Rectal smooth muscle tissue (tissue), 1 donor: ENCODE data around the gene CERS1.

Experiments
- H3K27ac ChIP-seq: one replicate; pipeline ENCODE4 v1.7.0; 2013; ENCODE audit warnings: low read depth, low read length, inconsistent platforms
- H3K27me3 ChIP-seq: one replicate; pipeline ENCODE4 v1.7.0; 2013; ENCODE audit warnings: low read length; ENCODE audit not compliant: control insufficient read depth, insufficient read depth
- H3K36me3 ChIP-seq: one replicate; pipeline ENCODE4 v1.7.0; 2013; ENCODE audit warnings: low read length; ENCODE audit not compliant: control insufficient read depth, insufficient read depth
- H3K4me1 ChIP-seq: one replicate; pipeline ENCODE4 v1.7.0; 2013; ENCODE audit warnings: low read length; ENCODE audit not compliant: control insufficient read depth, insufficient read depth
- H3K4me3 ChIP-seq: one replicate; pipeline ENCODE4 v1.7.0; 2013; ENCODE audit warnings: low read length
- H3K9ac ChIP-seq: one replicate; pipeline ENCODE4 v1.7.0; 2013; ENCODE audit warnings: low read length

The CERS1 gene

GRCh38 chr19:18889949-18890745 is 5.8 kb downstream of the CERS1 start:
- Histone ChIP-seq H3K4me3 (no peak overlapping the region), H3K36me3 (no peaks in the 10 kb centered on the region), H3K27ac (no peak overlapping the region), H3K27me3 (peaks cover 18% of the 10 kb centered on the region), H3K4me1 (peaks cover 2% of the 10 kb centered on the region), H3K9ac (no peak overlapping the region)

GRCh38 chr19:18886972-18887371 is 9.0 kb downstream of the CERS1 start:
- Histone ChIP-seq H3K4me1 (no peaks in the 10 kb centered on the region), H3K27me3 (no peaks in the 10 kb centered on the region), H3K27ac (no peak overlapping the region), H3K36me3 (no peaks in the 10 kb centered on the region), H3K9ac (no peak overlapping the region), H3K4me3 (no peak overlapping the region)

GRCh38 chr19:18883526-18884304 is 12.2 kb downstream of the CERS1 start:
- Histone ChIP-seq H3K36me3 (no peaks in the 10 kb centered on the region), H3K27me3 (no peaks in the 10 kb centered on the region), H3K4me1 (no peaks in the 10 kb centered on the region), H3K27ac (no peak overlapping the region), H3K9ac (no peak overlapping the region), H3K4me3 (no peak overlapping the region)

GRCh38 chr19:18881491-18881890 is 14.5 kb downstream of the CERS1 start:
- H3K4me3 ChIP-seq, result no peak overlapping the region
- no peak overlapping the region for H3K9ac ChIP-seq
- H3K36me3 ChIP-seq, result no peaks in the 10 kb centered on the region
- H3K27ac ChIP-seq, result no peak overlapping the region
- H3K4me1 ChIP-seq, result no peaks in the 10 kb centered on the region
- H3K27me3 ChIP-seq, result no peaks in the 10 kb centered on the region

- Histone ChIP-seq H3K36me3 (no peaks in the 10 kb centered on the region), H3K9ac (no peak overlapping the region), H3K27me3 (no peaks in the 10 kb centered on the region), H3K27ac (no peak overlapping the region), H3K4me3 (no peak overlapping the region), H3K4me1 (no peaks in the 10 kb centered on the region)
These were observed 16.2 kb downstream of the CERS1 start for GRCh38 chr19:18879579-18880373.

GRCh38 chr19:18878858-18879578 is 16.9 kb downstream of the CERS1 start:
- H3K36me3 ChIP-seq, result no peaks in the 10 kb centered on the region
- no peak overlapping the region for H3K4me3 ChIP-seq
- no peak overlapping the region for H3K9ac ChIP-seq
- H3K27ac ChIP-seq, result no peak overlapping the region
- no peaks in the 10 kb centered on the region for H3K4me1 ChIP-seq
- H3K27me3 ChIP-seq, result no peaks in the 10 kb centered on the region

GRCh38 chr19:18878058-18878797 is 17.7 kb downstream of the CERS1 start:
- Histone ChIP-seq H3K27ac (no peak overlapping the region), H3K9ac (no peak overlapping the region), H3K4me1 (no peaks in the 10 kb centered on the region), H3K36me3 (no peaks in the 10 kb centered on the region), H3K27me3 (no peaks in the 10 kb centered on the region), H3K4me3 (no peak overlapping the region)

- Histone ChIP-seq H3K27ac (no peak overlapping the region), H3K27me3 (no peaks in the 10 kb centered on the region), H3K4me1 (no peaks in the 10 kb centered on the region), H3K4me3 (no peak overlapping the region), H3K36me3 (no peaks in the 10 kb centered on the region), H3K9ac (no peak overlapping the region)
These were observed 19.1 kb downstream of the CERS1 start for GRCh38 chr19:18876865-18877264.

- Histone ChIP-seq H3K27me3 (no peaks in the 10 kb centered on the region), H3K9ac (no peak overlapping the region), H3K4me3 (no peak overlapping the region), H3K27ac (no peak overlapping the region), H3K4me1 (no peaks in the 10 kb centered on the region), H3K36me3 (no peaks in the 10 kb centered on the region)
These were observed 20.2 kb downstream of the CERS1 start for GRCh38 chr19:18875726-18876125.

GRCh38 chr19:18871543-18871942 is 24.4 kb downstream of the CERS1 start:
- H3K36me3 ChIP-seq, result peaks cover 11% of the 10 kb centered on the region

GRCh38 chr19:18870531-18871172 is 25.3 kb downstream of the CERS1 start:
- Histone ChIP-seq H3K27me3 (no peaks in the 10 kb centered on the region), H3K36me3 (peaks cover 16% of the 10 kb centered on the region), H3K9ac (no peak overlapping the region), H3K4me3 (no peak overlapping the region), H3K4me1 (no peaks in the 10 kb centered on the region), H3K27ac (no peak overlapping the region)

More at GRCh38 chr19:18871543-18871942, 24.4 kb downstream of the CERS1 start:
- Histone ChIP-seq H3K9ac (no peak overlapping the region), H3K4me1 (no peaks in the 10 kb centered on the region), H3K27me3 (no peaks in the 10 kb centered on the region), H3K4me3 (no peak overlapping the region), H3K27ac (no peak overlapping the region)
